Activated B cell treated with CpG ODN at 0.5 μM for 24 hours (primary cell): ENCODE measurements around the gene SNX7. TPM values are rescaled to one million over a fixed set of nuclear protein-coding genes. Genes with fewer than 3 reads are reported as not detected.

Experiments
- ATAC-seq: fragments of 200-7000 bp; cut with Tn5 transposase; one replicate; pipeline ENCODE4 v1.10.0; 2021; ENCODE audit warnings: low read depth, mild to moderate bottlenecking, moderate library complexity
- CTCF ChIA-PET: fragments of 350-600 bp; sonication (Branson Sonifier 250); formaldehyde crosslinking; loops from one replicate; lab custom pipeline; 2021; ENCODE audit warnings: antibody characterized with exemption; lab: Charles Lee
- POLR2A ChIA-PET: fragments of 350-600 bp; sonication (Branson Sonifier 250); formaldehyde crosslinking; loops from one replicate; lab custom pipeline; 2021; ENCODE audit warnings: antibody characterized with exemption; lab: Charles Lee
- DNase-seq: peaks from one replicate; pipeline ENCODE4 v3.0.0; 2022
- H3K27ac Mint-ChIP-seq: one replicate; pipeline ENCODE4 v1.8.0; 2020; ENCODE audit warnings: mixed read lengths
- H3K27me3 Mint-ChIP-seq: one replicate; pipeline ENCODE4 v1.8.0; 2021; ENCODE audit warnings: mixed read lengths
- H3K36me3 Mint-ChIP-seq: one replicate; pipeline ENCODE4 v1.8.0; 2021; ENCODE audit warnings: low read depth, mixed read lengths
- H3K4me1 Mint-ChIP-seq: one replicate; pipeline ENCODE4 v1.8.0; 2021; ENCODE audit warnings: mixed read lengths
- H3K4me3 Mint-ChIP-seq: one replicate; pipeline ENCODE4 v1.8.0; 2020; ENCODE audit warnings: mild to moderate bottlenecking, mixed read lengths
- H3K9me3 Mint-ChIP-seq: one replicate; pipeline ENCODE4 v1.8.0; 2020; ENCODE audit warnings: mixed read lengths
- intact Hi-C: fragments of 100-400 bp; cut with micrococcal nuclease; formaldehyde crosslinking; loops from one replicate; pipeline ENCODE4 v1.15.1; 2024
- total RNA-seq: library from RNA; stranded (reverse); gene quantifications from 2 replicates; pipeline ENCODE4 v1.2.3, GENCODE V29; 2022
- TF ChIP-seq, protein P1 (sequence below): fragments of 200-600 bp; IDR thresholded peaks from one replicate; pipeline ENCODE4 v1.8.0; 2022; ENCODE audit warnings: antibody characterized with exemption, mild to moderate bottlenecking

The SNX7 gene
- total RNA-seq, 1 donor from 2014 or later, result not detected

DNA sequence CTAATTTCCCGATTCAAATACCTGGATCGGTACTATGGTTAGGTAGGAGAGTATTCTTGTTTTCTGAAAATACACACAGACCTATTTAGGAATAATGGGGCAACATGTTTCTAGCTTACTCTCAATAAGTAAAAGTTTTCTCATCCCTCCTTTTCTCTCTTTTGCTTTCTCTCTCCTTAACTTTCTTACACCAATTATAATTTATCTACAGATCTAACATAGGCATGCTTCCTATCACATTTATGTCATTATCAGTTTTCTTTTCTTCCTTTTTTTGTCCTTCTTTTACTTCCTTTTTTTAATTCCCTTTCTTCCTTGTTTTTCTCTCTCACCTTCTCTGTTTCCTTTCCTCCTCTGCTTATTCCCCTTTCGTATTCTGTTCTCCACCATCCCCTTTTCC is 20.3 kb downstream of the SNX7 start:
- Mint-ChIP-seq H3K36me3 (no peaks in the 10 kb centered on the region), H3K4me1 (no peaks in the 10 kb centered on the region), H3K27ac (no peak overlapping the region), H3K9me3 (peaks cover 6% of the 10 kb centered on the region), H3K27me3 (no peaks in the 10 kb centered on the region), H3K4me3 (no peak overlapping the region)
- intact Hi-C loops, result no loop called here
- POLR2A ChIA-PET, result no interaction called here
- DNase-seq, result no peak
- CTCF ChIA-PET, result no interaction called here
- TF ChIP-seq, protein P1, sequence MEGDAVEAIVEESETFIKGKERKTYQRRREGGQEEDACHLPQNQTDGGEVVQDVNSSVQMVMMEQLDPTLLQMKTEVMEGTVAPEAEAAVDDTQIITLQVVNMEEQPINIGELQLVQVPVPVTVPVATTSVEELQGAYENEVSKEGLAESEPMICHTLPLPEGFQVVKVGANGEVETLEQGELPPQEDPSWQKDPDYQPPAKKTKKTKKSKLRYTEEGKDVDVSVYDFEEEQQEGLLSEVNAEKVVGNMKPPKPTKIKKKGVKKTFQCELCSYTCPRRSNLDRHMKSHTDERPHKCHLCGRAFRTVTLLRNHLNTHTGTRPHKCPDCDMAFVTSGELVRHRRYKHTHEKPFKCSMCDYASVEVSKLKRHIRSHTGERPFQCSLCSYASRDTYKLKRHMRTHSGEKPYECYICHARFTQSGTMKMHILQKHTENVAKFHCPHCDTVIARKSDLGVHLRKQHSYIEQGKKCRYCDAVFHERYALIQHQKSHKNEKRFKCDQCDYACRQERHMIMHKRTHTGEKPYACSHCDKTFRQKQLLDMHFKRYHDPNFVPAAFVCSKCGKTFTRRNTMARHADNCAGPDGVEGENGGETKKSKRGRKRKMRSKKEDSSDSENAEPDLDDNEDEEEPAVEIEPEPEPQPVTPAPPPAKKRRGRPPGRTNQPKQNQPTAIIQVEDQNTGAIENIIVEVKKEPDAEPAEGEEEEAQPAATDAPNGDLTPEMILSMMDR, result no peak
- no peak for ATAC-seq

DNA sequence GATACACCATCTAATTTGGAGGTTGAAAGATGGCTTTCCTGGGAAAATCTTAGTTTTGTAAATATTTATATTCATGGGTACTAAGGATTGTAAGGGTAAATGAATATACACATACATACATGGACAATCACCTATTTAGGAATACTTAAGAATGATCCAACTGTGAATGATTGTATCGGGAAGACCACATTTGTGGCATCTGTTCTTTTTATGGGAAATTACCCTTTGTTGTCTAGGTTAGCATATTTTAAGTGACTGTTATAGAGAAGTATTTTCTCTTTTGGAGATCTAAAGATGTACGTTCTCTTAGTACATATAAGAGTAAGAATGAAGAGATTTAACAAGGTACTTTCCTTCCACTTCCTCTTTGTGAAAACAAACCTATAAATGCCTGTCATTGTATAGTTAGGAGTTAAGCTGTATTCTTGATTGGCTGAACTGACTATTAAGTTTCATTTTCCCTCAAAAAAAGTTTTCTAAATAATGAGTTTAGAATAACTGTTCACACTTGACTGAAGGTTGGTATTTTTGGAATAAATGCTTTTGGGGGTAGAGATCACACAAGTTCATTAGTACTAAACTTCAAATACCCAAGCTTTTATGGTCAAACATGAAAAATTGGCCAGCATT is 26.7 kb downstream of the SNX7 start:
- ChIA-PET CTCF (no interaction called here), POLR2A (no interaction called here)
- Mint-ChIP-seq H3K4me1 (no peaks in the 10 kb centered on the region), H3K27ac (no peak overlapping the region), H3K9me3 (no peaks in the 10 kb centered on the region), H3K36me3 (no peaks in the 10 kb centered on the region), H3K4me3 (no peak overlapping the region), H3K27me3 (no peaks in the 10 kb centered on the region)
- TF ChIP-seq, protein P1, result no peak
- DNase-seq (no peak), ATAC-seq (no peak)
- intact Hi-C loops, result no loop called here

DNA sequence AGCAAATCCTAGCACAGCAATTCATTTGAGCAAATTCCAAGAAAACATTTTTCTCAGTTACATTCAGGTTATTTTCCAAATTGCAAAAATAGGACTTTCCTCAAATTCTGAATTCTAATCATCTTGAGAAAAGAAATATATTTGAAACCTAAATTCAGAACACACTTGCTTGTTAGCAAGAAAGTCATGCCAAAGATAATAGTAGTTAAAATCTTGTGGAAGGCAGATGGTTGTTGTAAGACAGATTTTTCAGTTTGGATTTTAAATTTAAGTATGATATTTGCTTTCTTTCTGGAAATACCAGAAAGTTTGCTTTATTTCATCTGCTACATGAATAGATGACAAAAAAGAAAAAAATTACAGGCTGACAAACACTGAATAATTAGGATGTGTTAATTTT is 29.1 kb downstream of the SNX7 start:
- no peak for DNase-seq
- H3K36me3 Mint-ChIP-seq, result no peaks in the 10 kb centered on the region
- no peaks in the 10 kb centered on the region for H3K27me3 Mint-ChIP-seq
- intact Hi-C loops, result no loop called here
- no peaks in the 10 kb centered on the region for H3K4me1 Mint-ChIP-seq
- H3K9me3 Mint-ChIP-seq, result no peaks in the 10 kb centered on the region
- no peak for ATAC-seq
- CTCF ChIA-PET, result no interaction called here
- H3K4me3 Mint-ChIP-seq, result no peak overlapping the region
- no peak overlapping the region for H3K27ac Mint-ChIP-seq
- POLR2A ChIA-PET, result no interaction called here
- TF ChIP-seq, protein P1, result no peak

DNA sequence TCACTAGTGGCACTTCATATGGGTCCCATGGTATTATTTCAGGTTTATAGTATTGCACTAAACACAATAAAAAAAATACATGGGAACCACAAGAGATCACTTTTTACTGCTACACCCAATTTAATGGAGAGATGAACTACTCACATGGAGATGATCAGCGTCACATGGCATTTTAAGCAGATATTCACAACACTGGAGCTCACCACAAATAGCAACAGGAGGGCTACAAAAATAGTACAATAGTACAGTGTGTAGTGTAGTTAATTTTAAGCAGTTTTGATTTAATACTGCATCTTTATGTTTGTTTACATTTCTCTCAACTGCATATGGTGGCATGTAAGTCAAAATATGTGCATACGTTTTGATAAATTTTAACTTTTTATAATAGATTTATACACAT is 31.0 kb downstream of the SNX7 start:
- no peak for ATAC-seq
- DNase-seq, result no peak
- intact Hi-C loops, result no loop called here
- TF ChIP-seq, protein P1, result no peak
- no peaks in the 10 kb centered on the region for H3K4me1 Mint-ChIP-seq
- H3K27ac Mint-ChIP-seq, result no peak overlapping the region
- H3K36me3 Mint-ChIP-seq, result no peaks in the 10 kb centered on the region
- CTCF ChIA-PET, result no interaction called here
- no peaks in the 10 kb centered on the region for H3K27me3 Mint-ChIP-seq
- POLR2A ChIA-PET, result no interaction called here
- no peak overlapping the region for H3K4me3 Mint-ChIP-seq
- H3K9me3 Mint-ChIP-seq, result no peaks in the 10 kb centered on the region

- TF ChIP-seq, protein P1, result no peak
- no peaks in the 10 kb centered on the region for H3K36me3 Mint-ChIP-seq
- no peaks in the 10 kb centered on the region for H3K9me3 Mint-ChIP-seq
- CTCF ChIA-PET, result no interaction called here
- H3K27me3 Mint-ChIP-seq, result no peaks in the 10 kb centered on the region
- no peak overlapping the region for H3K4me3 Mint-ChIP-seq
- no peak overlapping the region for H3K27ac Mint-ChIP-seq
- intact Hi-C loops, result no loop called here
- no peak for DNase-seq
- H3K4me1 Mint-ChIP-seq, result no peaks in the 10 kb centered on the region
- no peak for ATAC-seq
- POLR2A ChIA-PET, result no interaction called here
These were observed 31.9 kb downstream of the SNX7 start for GRCh38 chr1:98693385-98693784.
